ENCODE data around the gene MFNG. TPM values are rescaled to one million over a fixed set of nuclear protein-coding genes. Genes with fewer than 3 reads are reported as not detected.

MFNG gene
- total and polyA plus RNA-seq, 2 donors (not counting 1 experiment from before 2014, with no cell fraction given): 95.9 to 125 TPM

DNA sequence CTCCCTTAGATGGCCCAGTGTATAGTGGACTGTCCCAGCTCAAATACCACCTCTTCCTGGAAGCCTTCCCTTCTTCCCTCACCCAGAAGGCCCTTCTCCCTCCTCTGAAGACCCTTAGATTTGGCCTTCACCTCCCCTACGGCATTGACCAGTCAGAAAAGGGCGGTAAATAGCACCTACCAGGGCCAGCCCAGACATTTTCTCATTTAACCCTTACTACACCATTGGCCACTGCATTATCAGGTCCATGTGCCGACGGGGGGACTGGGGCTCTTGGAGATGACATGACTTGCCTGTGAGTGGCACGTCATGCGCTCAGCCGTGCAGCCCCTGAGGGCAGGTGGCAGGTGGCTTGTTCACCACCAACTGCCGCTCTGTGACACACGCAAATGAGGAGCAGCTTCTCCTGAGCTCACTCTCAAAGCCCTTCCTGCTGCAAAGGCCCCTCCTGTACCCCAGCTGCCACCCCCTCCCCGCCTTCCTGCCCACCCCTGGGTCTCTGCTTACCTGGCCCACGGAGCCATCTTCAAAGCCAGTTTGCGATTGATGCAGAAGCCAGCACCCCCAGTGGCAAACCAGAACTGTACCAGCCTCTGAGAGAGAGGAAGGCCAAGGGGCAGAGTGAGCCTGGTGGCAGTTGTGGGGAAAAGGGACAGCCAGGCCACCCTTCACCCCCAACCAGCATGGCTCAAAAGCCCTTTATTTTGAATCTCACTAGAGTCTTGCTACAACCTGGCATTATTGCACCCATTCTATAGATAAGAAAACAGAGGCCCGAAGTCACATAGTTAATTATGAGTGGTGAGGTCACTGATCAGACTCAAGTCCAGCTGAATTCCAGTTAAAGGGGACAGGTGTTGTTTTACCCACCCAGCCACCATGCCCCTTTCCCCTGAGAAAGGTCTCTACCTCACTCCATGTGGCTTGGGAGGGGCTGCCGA lies 9.5 kb downstream of the MFNG start:
- H3K27me3 ChIP-seq (replicated peaks in 1 of 4; ENCODE audit: control extremely low read depth in 1 of 4, control insufficient read depth in 3 of 4, insufficient read depth in 4 of 4, low read length in 3 of 4): no peaks in the 10 kb centered on the region
- POLR2A ChIA-PET: no interaction called here
- no peak overlapping the region for H3K4me3 Mint-ChIP-seq
- intact Hi-C loops (cut with micrococcal nuclease): no loop called here
- peaks cover 19% of the 10 kb centered on the region for H3K79me2 ChIP-seq (ENCODE audit: control insufficient read depth, insufficient read depth, low read length)
- H3K27me3 Mint-ChIP-seq: no peaks in the 10 kb centered on the region
- no peaks in the 10 kb centered on the region for H3K9me3 ChIP-seq (ENCODE audit: control extremely low read depth in 1 of 3, control insufficient read depth in 2 of 3, insufficient read depth in 1 of 3, low read length in 2 of 3)
- no peak overlapping the region for H3K9ac ChIP-seq (ENCODE audit: low read length)
- H3K4me1 ChIP-seq (ENCODE audit: control insufficient read depth in 2 of 2, insufficient read depth in 2 of 2, low read length in 2 of 2): no peaks in the 10 kb centered on the region
- H3K4me2 ChIP-seq (replicated peaks; ENCODE audit: low read depth, low read length, poor library complexity, severe bottlenecking): no peak overlapping the region
- no peaks in the 10 kb centered on the region for H3K9me3 Mint-ChIP-seq (ENCODE audit: insufficient read depth)
- H2AFZ ChIP-seq (ENCODE audit: insufficient read depth, low read depth, low read length, poor library complexity, severe bottlenecking): no peak overlapping the region
- H3K4me1 Mint-ChIP-seq: peaks cover 5% of the 10 kb centered on the region
- 55% methylated on average over 10 of the region's 14 CpGs for WGBS (ENCODE audit: insufficient coverage)
- no peak overlapping the region for H3K27ac ChIP-seq (ENCODE audit: low read length in 2 of 2)
- DNase-seq: no peak
- peaks cover 3 to 74% of the 10 kb centered on the region in 2 experiments for H3K36me3 ChIP-seq (replicated peaks in 1 of 2; ENCODE audit: control extremely low read depth in 1 of 2, control insufficient read depth in 1 of 2, extremely low read depth in 1 of 2, insufficient read depth in 2 of 2, low read length in 1 of 2)
- peaks cover 81% of the 10 kb centered on the region for H4K20me1 ChIP-seq (ENCODE audit: control insufficient read depth, insufficient read depth, low read length, poor library complexity, severe bottlenecking)
- TF ChIP-seq, protein P1, sequence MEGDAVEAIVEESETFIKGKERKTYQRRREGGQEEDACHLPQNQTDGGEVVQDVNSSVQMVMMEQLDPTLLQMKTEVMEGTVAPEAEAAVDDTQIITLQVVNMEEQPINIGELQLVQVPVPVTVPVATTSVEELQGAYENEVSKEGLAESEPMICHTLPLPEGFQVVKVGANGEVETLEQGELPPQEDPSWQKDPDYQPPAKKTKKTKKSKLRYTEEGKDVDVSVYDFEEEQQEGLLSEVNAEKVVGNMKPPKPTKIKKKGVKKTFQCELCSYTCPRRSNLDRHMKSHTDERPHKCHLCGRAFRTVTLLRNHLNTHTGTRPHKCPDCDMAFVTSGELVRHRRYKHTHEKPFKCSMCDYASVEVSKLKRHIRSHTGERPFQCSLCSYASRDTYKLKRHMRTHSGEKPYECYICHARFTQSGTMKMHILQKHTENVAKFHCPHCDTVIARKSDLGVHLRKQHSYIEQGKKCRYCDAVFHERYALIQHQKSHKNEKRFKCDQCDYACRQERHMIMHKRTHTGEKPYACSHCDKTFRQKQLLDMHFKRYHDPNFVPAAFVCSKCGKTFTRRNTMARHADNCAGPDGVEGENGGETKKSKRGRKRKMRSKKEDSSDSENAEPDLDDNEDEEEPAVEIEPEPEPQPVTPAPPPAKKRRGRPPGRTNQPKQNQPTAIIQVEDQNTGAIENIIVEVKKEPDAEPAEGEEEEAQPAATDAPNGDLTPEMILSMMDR (IDR thresholded peaks at IDR 0.05): no peak
- no peak for TF ChIP-seq EZH2 (IDR thresholded peaks at IDR 0.05; ENCODE audit: borderline replicate concordance, insufficient read depth, low read depth, low read length, poor library complexity, severe bottlenecking)
- CTCF ChIA-PET: interaction anchor here (0.7 to 5.4 kb wide), 2 partner anchors 19 to 349 kb away, joined by 3 to 103 read pairs; no protein-coding TSS in a partner anchor
- H3K27ac Mint-ChIP-seq: no peak overlapping the region
- no peak overlapping the region for H3K4me3 ChIP-seq (ENCODE audit: control extremely low read depth in 1 of 5, extremely low read depth in 1 of 5, insufficient read depth in 1 of 5, low read depth in 2 of 5, low read length in 4 of 5)
- no peak for ATAC-seq (ENCODE audit: low read depth)

All from B cell (primary cell).